Vagina (tissue), 2 donors: ENCODE measurements around the gene VAMP2.

Experiments
- CTCF ChIP-seq, 3 experiments: fragments of 450-650 bp in 2 of 3; fragments of 200-600 bp in 1 of 3; sonication (generic) in 1 of 3; IDR thresholded peaks; one replicate each; pipeline ENCODE4 v1.5.1; 2017 to 2019; ENCODE audit warnings: antibody characterized with exemption in 3 of 3, mild to moderate bottlenecking in 2 of 3, moderate library complexity in 2 of 3
- POLR2A ChIP-seq, 2 donors: fragments of 450-650 bp; IDR thresholded peaks; one replicate each; pipeline ENCODE4 v1.6.1; 2017; ENCODE audit warnings: antibody characterized with exemption in 2 of 2, mild to moderate bottlenecking in 2 of 2, moderate library complexity in 2 of 2

GRCh38 chr17:8117980-8118768 lies 44.6 kb downstream of the VAMP2 start, which contains the start of gene ALOXE3:
- TF ChIP-seq POLR2A (IDR thresholded peaks at IDR 0.05) (no peak), CTCF (IDR thresholded peaks at IDR 0.05) (no peak)
